GM21619 (cell line): Measurements from ENCODE around the gene NAA35.

ENCODE experiments used
- ATAC-seq: cut with Tn5 transposase; IDR thresholded peaks from one replicate; pipeline ENCODE4 v1.9.1; 2021; ENCODE audit not compliant: unreplicated experiment

NAA35 gene

GRCh38 chr9:86061972-86062739 lies 121.2 kb downstream of the NAA35 start:
- ATAC-seq, result no peak

- no peak for ATAC-seq
These were observed 122.1 kb downstream of the NAA35 start for GRCh38 chr9:86062845-86063693.

- no peak for ATAC-seq
These were observed 123.3 kb downstream of the NAA35 start for GRCh38 chr9:86064220-86064619.

- no peak for ATAC-seq
These were observed 128.4 kb downstream of the NAA35 start for GRCh38 chr9:86069206-86069869.
